Left hindlimb (tissue), 1 donor: ENCODE data around the gene SNX18.

Experiments
- DNase-seq: peaks from one replicate; pipeline ENCODE4 v3.0.0-alpha.2; 2018

Gene SNX18

GRCh38 chr5:54541823-54542783 is 24.5 kb downstream of the SNX18 start:
- DNase-seq, result no peak

GRCh38 chr5:54544044-54544443 is 26.5 kb downstream of the SNX18 start:
- DNase-seq, result no peak

DNA sequence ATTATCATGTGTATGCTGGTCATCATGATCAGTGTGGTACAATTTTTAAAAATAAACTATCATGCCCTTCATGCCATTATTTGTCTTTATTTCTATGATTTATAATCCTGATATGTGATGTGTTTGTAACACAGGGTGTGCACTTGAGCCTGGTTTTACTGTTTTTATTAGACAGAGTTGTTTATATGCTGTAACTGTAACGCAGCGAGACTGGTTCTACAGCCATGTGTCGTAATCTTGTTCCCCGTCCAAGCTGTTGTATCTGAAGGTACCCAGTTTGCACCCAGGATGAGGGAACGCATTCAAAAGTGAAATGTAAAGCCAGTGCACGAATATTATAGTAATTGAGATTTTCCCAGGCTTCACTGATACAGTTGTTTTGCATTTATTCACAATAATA is 28.2 kb downstream of the SNX18 start:
- no peak for DNase-seq

DNA sequence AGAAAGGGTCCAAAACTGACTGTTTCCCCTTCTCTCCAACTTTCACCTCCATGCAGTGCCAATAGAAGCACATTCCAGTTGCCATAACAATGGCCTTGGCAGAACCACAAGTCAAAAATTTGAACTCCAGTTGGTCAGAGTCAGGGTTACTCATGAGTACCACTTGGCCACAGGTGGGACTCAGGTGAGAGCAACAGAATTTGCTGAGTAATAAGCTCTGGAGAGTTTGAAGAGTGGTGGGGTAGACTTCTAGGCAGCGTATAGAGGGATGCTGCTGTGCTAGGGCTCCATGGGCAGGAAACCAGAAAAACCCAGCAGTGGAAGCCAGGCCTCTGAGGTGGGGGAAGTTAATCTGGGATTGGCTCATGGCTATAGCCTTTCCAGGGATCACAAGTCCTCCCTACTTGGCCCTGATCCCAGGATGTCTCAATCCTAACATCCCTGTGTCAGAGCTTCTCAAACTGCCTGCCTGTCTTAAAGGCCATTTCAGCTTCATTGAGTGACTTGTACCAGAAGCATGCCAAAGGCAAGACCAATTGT is 30.2 kb downstream of the SNX18 start:
- no peak for DNase-seq

DNA sequence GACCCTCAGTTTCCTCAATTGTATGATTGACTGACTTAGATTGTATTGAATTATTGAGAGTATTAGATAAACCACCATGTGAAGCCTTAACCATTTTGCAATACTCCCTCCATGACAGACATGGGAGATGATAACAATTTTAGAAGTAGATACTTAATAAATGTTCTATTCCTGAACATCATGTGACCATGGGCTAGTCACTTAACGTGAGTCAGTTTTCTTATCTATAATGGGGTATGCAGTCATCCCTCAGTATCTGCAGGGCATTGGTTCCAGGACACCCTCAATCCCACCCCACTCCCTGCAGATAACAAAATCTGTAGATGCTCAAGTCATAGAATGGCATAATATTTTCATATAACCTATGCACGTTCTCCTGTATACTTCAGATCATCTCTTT is 31.0 kb downstream of the SNX18 start:
- DNase-seq, result no peak

GRCh38 chr5:54551292-54551691 is 33.7 kb downstream of the SNX18 start:
- DNase-seq, result no peak

DNA sequence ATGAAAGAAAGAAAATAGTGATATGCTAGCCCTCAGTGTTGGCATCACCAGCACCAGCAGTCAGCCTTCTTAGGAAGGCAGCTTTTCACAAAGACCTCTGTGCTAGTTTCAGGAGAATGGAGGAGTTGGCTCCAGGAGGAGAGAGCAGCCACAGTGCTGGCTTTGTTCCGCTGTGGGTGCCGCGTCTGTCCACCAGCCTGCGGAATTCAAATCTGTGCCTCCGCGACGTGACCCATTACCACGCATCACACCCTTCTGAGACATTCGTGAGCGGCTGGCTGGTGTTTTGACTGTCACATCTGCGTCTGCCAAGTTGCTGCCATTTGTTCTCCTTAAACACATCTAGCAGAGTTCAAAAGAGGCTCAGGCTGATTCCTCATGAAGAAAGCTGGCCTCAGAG is 34.4 kb downstream of the SNX18 start:
- no peak for DNase-seq

DNA sequence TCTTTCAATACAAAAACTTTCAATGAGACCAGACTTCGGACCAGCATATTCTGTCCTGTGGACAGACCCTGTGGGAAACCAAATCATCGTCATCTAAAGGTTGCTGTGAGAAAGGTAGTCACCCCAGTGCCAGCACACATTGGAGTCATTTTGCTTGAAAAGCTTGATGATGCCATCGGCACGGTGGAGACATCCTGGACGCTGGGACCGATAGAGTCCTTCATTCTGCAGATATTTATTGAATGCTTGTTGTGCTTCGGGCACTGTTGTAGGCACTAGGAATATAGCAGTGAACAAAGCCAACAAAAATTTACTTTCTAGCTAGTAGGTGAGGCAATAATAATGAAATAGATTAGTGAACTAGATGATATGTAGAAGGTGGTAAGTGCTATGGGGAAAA is 34.9 kb downstream of the SNX18 start:
- DNase-seq, result no peak

- no peak for DNase-seq
Observed at GRCh38 chr5:54553659-54554207, 36.2 kb downstream of the SNX18 start.

DNA sequence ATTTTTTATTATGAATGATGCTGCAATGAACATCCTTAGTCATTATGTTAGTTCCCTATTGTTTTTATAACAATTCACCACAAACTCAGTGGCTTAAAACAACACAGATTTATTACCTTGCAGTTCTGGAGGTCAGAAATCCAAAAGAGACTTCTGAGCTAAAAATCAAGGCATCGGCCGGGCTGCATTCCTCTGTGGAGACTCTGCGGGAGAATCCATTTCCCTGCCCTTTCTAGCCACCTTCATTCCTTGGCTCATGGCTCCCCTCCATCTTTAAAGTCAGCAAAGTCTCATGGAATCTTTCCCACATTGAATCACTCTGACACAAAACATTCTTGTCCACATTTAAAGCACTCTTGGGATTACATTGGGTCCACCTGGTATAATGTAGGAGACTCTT is 38.6 kb downstream of the SNX18 start:
- no peak for DNase-seq

- no peak for DNase-seq
Observed at GRCh38 chr5:54558362-54558761, 40.8 kb downstream of the SNX18 start.

GRCh38 chr5:54561651-54562050 is 44.1 kb downstream of the SNX18 start:
- DNase-seq, result no peak

GRCh38 chr5:54563083-54563761 is 45.7 kb downstream of the SNX18 start:
- DNase-seq, result no peak

DNA sequence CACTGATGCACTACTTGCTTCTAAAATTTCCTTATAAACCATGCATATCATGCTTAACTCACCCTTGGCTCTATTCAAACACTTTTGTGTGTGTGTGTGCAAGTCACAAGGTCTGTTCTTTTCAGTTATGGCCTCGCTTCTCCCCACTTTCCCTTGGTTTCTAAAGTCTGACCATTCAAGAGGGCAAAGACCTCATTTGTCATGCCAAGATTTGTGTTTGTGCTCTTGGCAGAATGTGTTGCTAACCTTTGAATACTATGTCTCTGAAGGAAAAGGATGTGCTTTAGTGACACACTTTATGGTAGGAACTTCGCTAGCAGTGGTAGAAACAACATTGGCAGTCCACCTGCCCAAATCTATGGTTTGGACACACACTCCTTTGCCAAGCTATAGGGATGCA is 50.4 kb downstream of the SNX18 start:
- no peak for DNase-seq

DNA sequence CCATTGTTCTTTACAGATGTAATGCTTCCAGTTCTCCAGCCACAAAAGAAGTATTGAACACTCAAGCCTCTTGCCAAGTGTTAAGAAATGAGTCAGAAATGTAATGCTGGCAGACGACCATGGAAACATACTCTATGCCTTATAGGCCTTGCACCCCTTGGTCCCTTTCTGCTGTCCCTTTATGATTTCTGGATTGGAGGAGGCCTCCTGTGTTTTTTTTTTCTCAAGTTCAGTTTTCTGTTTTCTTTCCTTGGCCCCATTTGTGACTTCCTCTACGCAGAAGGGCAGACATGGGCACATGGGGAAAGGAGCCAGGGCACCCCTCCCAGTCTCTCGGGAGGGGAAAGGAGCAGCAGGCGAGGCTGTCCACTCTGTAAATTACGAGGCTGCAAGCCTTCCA is 53.4 kb downstream of the SNX18 start:
- DNase-seq, result no peak

- DNase-seq, result no peak
Observed at GRCh38 chr5:54571462-54571861, 53.9 kb downstream of the SNX18 start.

GRCh38 chr5:54573812-54574489 is 56.4 kb downstream of the SNX18 start:
- DNase-seq, result no peak

GRCh38 chr5:54577528-54577927 is 60.0 kb downstream of the SNX18 start:
- no peak for DNase-seq

- DNase-seq, result no peak
Observed at GRCh38 chr5:54577937-54578653, 60.5 kb downstream of the SNX18 start.

- no peak for DNase-seq
Observed at GRCh38 chr5:54579591-54580295, 62.2 kb downstream of the SNX18 start.

DNA sequence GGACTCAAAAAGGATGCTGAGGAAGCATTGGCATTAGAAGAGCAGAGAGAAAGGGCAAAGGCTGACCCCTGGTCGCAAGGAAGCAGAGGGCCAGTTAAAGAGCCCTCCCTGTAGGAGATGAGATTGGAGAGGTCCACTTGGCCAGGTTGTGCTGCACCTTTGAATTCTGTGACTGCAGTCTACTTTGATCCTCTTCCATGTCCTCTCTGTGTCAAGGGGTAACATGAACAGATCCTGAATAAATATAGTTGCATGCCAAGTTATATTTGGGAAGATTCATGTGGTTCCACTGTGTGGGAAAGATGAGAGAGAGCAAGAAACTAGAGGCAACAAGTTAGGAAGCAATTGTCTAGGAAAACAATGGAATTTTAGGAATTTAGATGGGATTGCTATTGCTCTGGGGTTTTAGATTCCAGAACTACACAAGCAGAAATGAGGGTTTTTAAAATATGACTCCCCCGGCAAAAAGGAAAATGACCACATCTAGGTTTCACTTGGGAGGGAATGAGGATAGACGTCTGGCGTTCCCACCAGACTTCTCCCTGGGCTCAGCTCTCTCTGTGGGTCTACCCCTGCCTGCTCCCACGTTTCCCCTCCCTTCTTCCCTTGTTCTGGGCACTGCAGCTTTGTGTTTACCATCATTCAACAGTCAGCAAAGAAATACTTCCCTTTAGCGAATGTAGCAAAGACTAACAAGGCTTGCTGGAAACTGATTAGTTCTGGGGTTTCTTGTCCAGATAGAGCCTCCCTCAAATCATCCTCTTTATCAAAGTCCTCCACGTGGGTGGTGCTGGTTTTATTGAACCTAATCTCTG is 63.6 kb downstream of the SNX18 start:
- no peak for DNase-seq
